Hepatocyte (in vitro differentiated cells): ENCODE data around the gene AUTS2. TPM values are rescaled to one million over a fixed set of nuclear protein-coding genes. Genes with fewer than 3 reads are reported as not detected.

Experiments used
- DNase-seq: peaks from one replicate; pipeline ENCODE4 v3.0.0-alpha.2; 2016; ENCODE audit warnings: low spot score
- H2AFZ ChIP-seq: fragments of 200-600 bp; sonication (generic); 2 replicates; pipeline ENCODE4 v1.6.0; 2016; ENCODE audit warnings: antibody characterized with exemption, mild to moderate bottlenecking
- H3K27ac ChIP-seq: fragments of 200-600 bp; sonication (generic); 2 replicates; pipeline ENCODE4 v1.5.1; 2016; ENCODE audit warnings: mild to moderate bottlenecking
- H3K27me3 ChIP-seq: fragments of 200-600 bp; sonication (generic); 2 replicates; pipeline ENCODE4 v1.6.1; 2016
- H3K36me3 ChIP-seq: fragments of 200-600 bp; sonication (generic); replicated peaks from 2 replicates; pipeline ENCODE4 v1.5.1; 2016; ENCODE audit warnings: low read depth; ENCODE audit not compliant: insufficient read depth
- H3K4me1 ChIP-seq: fragments of 200-600 bp; sonication (generic); 2 replicates; pipeline ENCODE4 v1.5.1; 2016; ENCODE audit warnings: mild to moderate bottlenecking, moderate library complexity; ENCODE audit not compliant: insufficient read depth
- H3K4me2 ChIP-seq: fragments of 200-600 bp; sonication (generic); 2 replicates; pipeline ENCODE4 v1.6.0; 2016
- H3K4me3 ChIP-seq: fragments of 200-600 bp; sonication (generic); 2 replicates; pipeline ENCODE4 v1.5.1; 2016; ENCODE audit warnings: mild to moderate bottlenecking
- H3K79me2 ChIP-seq: fragments of 200-600 bp; sonication (generic); 2 replicates; pipeline ENCODE4 v1.6.0; 2017; ENCODE audit warnings: mild to moderate bottlenecking
- H3K9me2 ChIP-seq: fragments of 200-600 bp; sonication (generic); replicated peaks from 2 replicates; pipeline ENCODE4 v1.6.0; 2017; ENCODE audit warnings: mild to moderate bottlenecking; ENCODE audit not compliant: insufficient read depth
- H3K9me3 ChIP-seq: fragments of 200-600 bp; sonication (generic); 2 replicates; pipeline ENCODE4 v1.5.1; 2016; ENCODE audit warnings: low read depth, mild to moderate bottlenecking
- H4K20me1 ChIP-seq: fragments of 200-600 bp; sonication (generic); 2 replicates; pipeline ENCODE4 v1.6.0; 2016; ENCODE audit warnings: mild to moderate bottlenecking; ENCODE audit not compliant: insufficient read depth, poor library complexity, severe bottlenecking
- CTCF ChIP-seq: fragments of 200-600 bp; sonication (generic); IDR thresholded peaks from 2 replicates; pipeline ENCODE4 v1.5.1; 2016; ENCODE audit warnings: antibody characterized with exemption, mild to moderate bottlenecking; ENCODE audit not compliant: poor library complexity
- EZH2 ChIP-seq: fragments of 200-600 bp; sonication (generic); IDR thresholded peaks from 2 replicates; pipeline ENCODE4 v1.6.1; 2016; ENCODE audit warnings: antibody characterized with exemption, mild to moderate bottlenecking, borderline replicate concordance
- EZH2phosphoT487 ChIP-seq: fragments of 200-600 bp; sonication (generic); IDR thresholded peaks from one replicate; pipeline ENCODE4 v1.6.1; 2018; ENCODE audit warnings: antibody characterized with exemption, mild to moderate bottlenecking, low read depth, moderate library complexity; ENCODE audit not compliant: unreplicated experiment, severe bottlenecking
- WGBS: methylation state at CpG from one replicate; pipeline ENCODE4 v1.1.6; 2016; ENCODE audit warnings: low lambda C conversion rate; ENCODE audit errors: missing lambda C conversion rate; 5-methylcytosine and 5-hydroxymethylcytosine counted together
- polyA plus RNA-seq: library from polyadenylated mRNA; unstranded; fragments of >200 nt; fragmentation: Nextera tagmentation; extraction: Ambion mirVana; gene quantifications from 2 replicates; pipeline ENCODE4 v1.2.1, GENCODE V29; 2016
- total RNA-seq: library from RNA; depleted of rRNA; stranded (reverse); fragments of >200 nt; gene quantifications from 2 replicates; pipeline ENCODE4 v1.2.3, GENCODE V29; 2014

AUTS2 gene
- total and polyA plus RNA-seq, 2 experiments from 2014 or later = 34.4 to 40.9 TPM

- H4K20me1 ChIP-seq = no peaks in the 10 kb centered on the region
- WGBS = 70% methylated on average over 5 of the region's 5 CpGs
- no peaks in the 10 kb centered on the region for H3K79me2 ChIP-seq
- no peaks in the 10 kb centered on the region for H3K36me3 ChIP-seq
- no peak overlapping the region for H3K4me3 ChIP-seq
- H3K9me3 ChIP-seq = no peaks in the 10 kb centered on the region
- H3K9me2 ChIP-seq = peaks cover 4% of the 10 kb centered on the region
- peak overlapping the region; percentile 78 for H3K27ac ChIP-seq
- H3K4me1 ChIP-seq = peaks cover 6% of the 10 kb centered on the region
- no peak overlapping the region for H2AFZ ChIP-seq
- H3K27me3 ChIP-seq = no peaks in the 10 kb centered on the region
- DNase-seq = peak; percentile 20
- TF ChIP-seq EZH2phosphoT487 (no peak), CTCF (no peak), EZH2 (no peak)
- no peak overlapping the region for H3K4me2 ChIP-seq
Measured at GRCh38 chr7:70392256-70392876, 794.1 kb downstream of the AUTS2 start.

- H3K4me1 ChIP-seq = peaks cover 6% of the 10 kb centered on the region
- H4K20me1 ChIP-seq = no peaks in the 10 kb centered on the region
- H2AFZ ChIP-seq = no peak overlapping the region
- H3K27me3 ChIP-seq = no peaks in the 10 kb centered on the region
- TF ChIP-seq EZH2 = no peak
- TF ChIP-seq CTCF = no peak
- TF ChIP-seq EZH2phosphoT487 = no peak
- H3K9me3 ChIP-seq = no peaks in the 10 kb centered on the region
- 70% methylated on average over 7 of the region's 7 CpGs for WGBS
- H3K79me2 ChIP-seq = no peaks in the 10 kb centered on the region
- no peaks in the 10 kb centered on the region for H3K36me3 ChIP-seq
- peak overlapping the region; percentile 59 for H3K27ac ChIP-seq
- peaks cover 4% of the 10 kb centered on the region for H3K9me2 ChIP-seq
- H3K4me3 ChIP-seq = no peak overlapping the region
- no peak overlapping the region for H3K4me2 ChIP-seq
- no peak for DNase-seq
Measured at GRCh38 chr7:70392877-70393435, 794.7 kb downstream of the AUTS2 start.

- H4K20me1 ChIP-seq = no peaks in the 10 kb centered on the region
- peaks cover 6% of the 10 kb centered on the region for H3K4me1 ChIP-seq
- H3K9me2 ChIP-seq = no peaks in the 10 kb centered on the region
- no peak overlapping the region for H2AFZ ChIP-seq
- H3K4me2 ChIP-seq = no peak overlapping the region
- no peak overlapping the region for H3K27ac ChIP-seq
- no peak overlapping the region for H3K4me3 ChIP-seq
- no peaks in the 10 kb centered on the region for H3K27me3 ChIP-seq
- no peaks in the 10 kb centered on the region for H3K36me3 ChIP-seq
- no peaks in the 10 kb centered on the region for H3K79me2 ChIP-seq
- no peak for TF ChIP-seq CTCF
- no peak for TF ChIP-seq EZH2
- no peak for TF ChIP-seq EZH2phosphoT487
- no peak for DNase-seq
- H3K9me3 ChIP-seq = no peaks in the 10 kb centered on the region
Measured at GRCh38 chr7:70393956-70394355, 795.7 kb downstream of the AUTS2 start.
